ENCODE data around the gene HEPACAM. TPM values are rescaled to one million over a fixed set of nuclear protein-coding genes. Genes with fewer than 3 reads are reported as not detected.

HEPACAM gene
- total RNA-seq, 1 experiment from 2014 or later = not detected

GRCh38 chr11:124869331-124869730, 66.5 kb downstream of the HEPACAM start:
- DNase-seq (ENCODE audit: low read depth) = no peak

Other genes with a start within 250 kb of the HEPACAM start
- gene NRGN, start 196.1 kb downstream of the HEPACAM start, total RNA-seq (2014; rRNA removed) = 2.4 and 3.8 TPM in 2 replicates
- gene VSIG2, start 183.8 kb downstream of the HEPACAM start, total RNA-seq (2014; rRNA removed) = not detected in 2 replicates
- 0.06 TPM in 2 replicates for gene ESAM, start 173.8 kb downstream of the HEPACAM start, total RNA-seq (2014; rRNA removed)
- gene MSANTD2, start 135.6 kb downstream of the HEPACAM start, total RNA-seq (2014; rRNA removed) = 12.3 and 15.4 TPM in 2 replicates
- gene ROBO3, start 70.6 kb downstream of the HEPACAM start, total RNA-seq (2014; rRNA removed) = 11.9 and 18.5 TPM in 2 replicates
- gene ROBO4, start 38.2 kb downstream of the HEPACAM start, total RNA-seq (2014; rRNA removed) = 23.4 and 26.9 TPM in 2 replicates
- not detected in 2 replicates for gene HEPN1, start 16.8 kb downstream of the HEPACAM start, total RNA-seq (2014; rRNA removed)
- 13.3 and 16.0 TPM in 2 replicates for gene CCDC15, start 18.2 kb upstream of the HEPACAM start, total RNA-seq (2014; rRNA removed)
- 8.8 and 11.0 TPM in 2 replicates for gene SLC37A2, start 127.3 kb upstream of the HEPACAM start, total RNA-seq (2014; rRNA removed)
- 32.4 and 38.1 TPM in 2 replicates for gene TMEM218, start 175.6 kb upstream of the HEPACAM start, total RNA-seq (2014; rRNA removed)
- gene PKNOX2, start 228.7 kb upstream of the HEPACAM start, total RNA-seq (2014; rRNA removed) = 14.6 and 15.6 TPM in 2 replicates

Measured in LHCN-M2 (cell line).